ENCODE measurements around the gene EPHA5. TPM values are rescaled to one million over a fixed set of nuclear protein-coding genes. Genes with fewer than 3 reads are reported as not detected.

EPHA5 gene
- total RNA-seq, 1 experiment from 2014 or later = not detected

DNA sequence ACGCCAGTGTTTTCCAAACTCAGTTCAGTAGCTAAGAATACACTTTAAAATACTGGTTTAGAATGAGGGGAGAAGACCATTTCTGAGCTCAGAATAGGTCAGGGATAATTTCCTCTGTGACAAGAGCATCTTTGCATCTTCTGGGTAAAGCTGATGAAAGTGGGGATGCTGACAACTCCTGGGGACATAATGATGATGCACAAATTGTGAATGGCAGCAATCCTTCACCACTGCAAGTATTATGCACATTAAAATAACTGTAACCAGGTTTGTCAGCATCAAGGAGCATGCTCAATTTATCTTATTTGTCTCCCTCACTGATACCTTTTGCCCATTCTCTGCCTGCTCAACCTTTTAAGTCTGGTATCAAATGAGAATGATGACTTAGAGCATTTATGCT lies 248.2 kb downstream of the EPHA5 start:
- Histone ChIP-seq H2BK5ac (ENCODE audit: insufficient read length, low read length) (no peak overlapping the region), H3K9ac (ENCODE audit: extremely low read depth, insufficient read length, low read length) (no peak overlapping the region), H3K23me2 (ENCODE audit: insufficient read length, low read depth, low read length, poor library complexity, severe bottlenecking) (no peaks in the 10 kb centered on the region), H2BK12ac (ENCODE audit: insufficient read length, low read depth, low read length) (no peak overlapping the region), H3K27me3 (ENCODE audit: insufficient read depth, low read length) (no peaks in the 10 kb centered on the region), H2AK5ac (ENCODE audit: insufficient read length, low read length) (no peak overlapping the region), H2BK120ac (ENCODE audit: low read depth, low read length, poor library complexity, severe bottlenecking) (no peak overlapping the region), H3K27ac (ENCODE audit: insufficient read length, low read depth, low read length) (no peak overlapping the region), H2BK20ac (ENCODE audit: low read depth, low read length, poor library complexity, severe bottlenecking) (no peak overlapping the region), H4K91ac (ENCODE audit: insufficient read length, low read depth, low read length) (no peak overlapping the region), H3K79me2 (ENCODE audit: insufficient read depth, low read length) (no peaks in the 10 kb centered on the region), H2AFZ (ENCODE audit: low read length) (peak overlapping the region; percentile 32), H3K4ac (ENCODE audit: low read depth, low read length) (no peak overlapping the region), H4K5ac (ENCODE audit: insufficient read length, low read depth, low read length) (no peak overlapping the region), H3K18ac (ENCODE audit: insufficient read length, low read depth, low read length) (no peak overlapping the region), H3K9me3 (ENCODE audit: control insufficient read depth, low read depth, low read length) (no peaks in the 10 kb centered on the region), H3K56ac (ENCODE audit: insufficient read length, low read depth, low read length) (no peak overlapping the region), H4K8ac (replicated peaks; ENCODE audit: insufficient read length, low read depth, low read length) (no peak overlapping the region), H3T11ph (ENCODE audit: low read length) (no peak overlapping the region), H3K23ac (ENCODE audit: insufficient read length, low read depth, low read length) (no peak overlapping the region), H2BK15ac (ENCODE audit: low read depth, low read length) (no peak overlapping the region), H3K14ac (ENCODE audit: insufficient read depth, low read length) (no peak overlapping the region), H3K4me2 (ENCODE audit: insufficient read depth, insufficient read length, low read length) (no peak overlapping the region), H3K79me1 (ENCODE audit: insufficient read depth, low read depth, low read length, poor library complexity, severe bottlenecking) (no peaks in the 10 kb centered on the region), H3K4me1 (ENCODE audit: insufficient read depth, low read length) (no peaks in the 10 kb centered on the region), H4K20me1 (ENCODE audit: control insufficient read depth, insufficient read depth, insufficient read length) (no peaks in the 10 kb centered on the region)
- Mint-ChIP-seq H3K4me3 (no peak overlapping the region), H3K27me3 (ENCODE audit: low read depth) (no peaks in the 10 kb centered on the region), H3K4me1 (no peaks in the 10 kb centered on the region), H3K9me3 (no peaks in the 10 kb centered on the region), H3K36me3 (ENCODE audit: insufficient read depth in 1 of 3, low read depth in 3 of 3) (no peaks in the 10 kb centered on the region), H3K27ac (no peak overlapping the region)
- DNase-seq = no peak
- TF ChIP-seq, protein P1, sequence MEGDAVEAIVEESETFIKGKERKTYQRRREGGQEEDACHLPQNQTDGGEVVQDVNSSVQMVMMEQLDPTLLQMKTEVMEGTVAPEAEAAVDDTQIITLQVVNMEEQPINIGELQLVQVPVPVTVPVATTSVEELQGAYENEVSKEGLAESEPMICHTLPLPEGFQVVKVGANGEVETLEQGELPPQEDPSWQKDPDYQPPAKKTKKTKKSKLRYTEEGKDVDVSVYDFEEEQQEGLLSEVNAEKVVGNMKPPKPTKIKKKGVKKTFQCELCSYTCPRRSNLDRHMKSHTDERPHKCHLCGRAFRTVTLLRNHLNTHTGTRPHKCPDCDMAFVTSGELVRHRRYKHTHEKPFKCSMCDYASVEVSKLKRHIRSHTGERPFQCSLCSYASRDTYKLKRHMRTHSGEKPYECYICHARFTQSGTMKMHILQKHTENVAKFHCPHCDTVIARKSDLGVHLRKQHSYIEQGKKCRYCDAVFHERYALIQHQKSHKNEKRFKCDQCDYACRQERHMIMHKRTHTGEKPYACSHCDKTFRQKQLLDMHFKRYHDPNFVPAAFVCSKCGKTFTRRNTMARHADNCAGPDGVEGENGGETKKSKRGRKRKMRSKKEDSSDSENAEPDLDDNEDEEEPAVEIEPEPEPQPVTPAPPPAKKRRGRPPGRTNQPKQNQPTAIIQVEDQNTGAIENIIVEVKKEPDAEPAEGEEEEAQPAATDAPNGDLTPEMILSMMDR (conservative IDR thresholded peaks at IDR 0.05) = no peak
- WGBS (ENCODE audit: extremely low coverage, insufficient read length, low lambda C conversion rate) = no CpG with 5 or more reads among the region's 1 CpG
